ENCODE results near the gene LDAH.
"Not testable (repeated sequence)": the region's sequence is repeated elsewhere in the genome, so short reads cannot be mapped to it uniquely, and the experiment has no call there.

LDAH gene

DNA sequence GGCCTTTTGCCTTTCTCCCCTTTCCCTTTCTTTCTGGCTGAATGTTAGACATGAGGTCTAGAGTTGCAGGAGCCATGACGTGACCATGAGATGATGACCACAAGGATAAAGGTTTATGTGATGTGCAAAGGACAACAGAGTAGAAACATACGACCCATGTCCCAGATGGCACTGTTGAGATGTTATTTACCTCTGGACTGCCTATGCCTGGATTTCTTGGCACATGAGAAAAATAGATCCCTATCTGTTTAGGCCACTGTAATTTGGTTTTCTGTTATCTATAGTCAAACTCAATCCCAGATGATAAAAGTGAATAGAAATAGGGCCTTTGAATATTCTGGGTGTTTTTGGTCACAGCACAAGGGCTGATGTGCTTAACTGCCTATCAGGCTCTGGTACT lies 97.1 kb downstream of the LDAH start:
- H3K4me3 ChIP-seq, result no peak overlapping the region

DNA sequence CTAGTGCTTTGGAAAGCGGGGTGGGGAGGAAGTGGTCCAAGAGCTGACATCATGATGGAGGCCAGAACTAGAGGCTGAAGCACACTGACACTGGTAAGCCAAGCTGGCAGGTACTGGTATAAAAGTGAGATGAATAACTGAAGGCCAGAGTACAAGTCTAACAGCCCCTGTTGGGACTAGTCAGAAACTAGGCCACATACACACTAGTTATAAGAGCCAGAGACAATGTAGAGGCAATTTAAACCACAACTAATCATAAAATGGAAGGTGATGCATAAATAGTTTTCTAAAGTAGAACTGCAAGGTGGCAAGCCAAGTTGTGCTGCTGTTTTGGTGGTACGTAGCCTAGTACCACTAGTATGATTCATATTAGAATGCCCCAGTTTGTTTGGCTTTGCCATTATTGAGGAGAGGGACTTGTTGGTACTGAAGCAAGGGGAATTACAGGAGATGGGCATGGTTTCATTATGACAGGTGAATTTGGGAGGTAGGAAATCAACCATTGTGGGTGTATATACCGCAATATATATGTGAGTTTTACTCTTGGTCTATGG lies 98.3 kb downstream of the LDAH start:
- no peak overlapping the region for H3K4me3 ChIP-seq
- DNase-seq (ENCODE audit: low spot score in 2 of 2), result no peak
- H3K9me3 ChIP-seq, result no peaks in the 10 kb centered on the region
- no peaks in the 10 kb centered on the region for H3K27me3 ChIP-seq (ENCODE audit: low read depth)
- H3K4me1 ChIP-seq, result no peaks in the 10 kb centered on the region
- H3K36me3 ChIP-seq (replicated peaks), result no peaks in the 10 kb centered on the region; the same call in 1 of the 2 replicates
- in situ Hi-C loops (cut with MboI; ENCODE audit: low sequenced_read_pairs), result no loop called here

More for the DNA sequence above, 97.1 kb downstream of the LDAH start:
- H3K4me1 ChIP-seq, result no peaks in the 10 kb centered on the region
- H3K36me3 ChIP-seq (replicated peaks), result no peaks in the 10 kb centered on the region; the same call in 1 of the 2 replicates
- H3K27me3 ChIP-seq (ENCODE audit: low read depth), result no peaks in the 10 kb centered on the region
- no peaks in the 10 kb centered on the region for H3K9me3 ChIP-seq
- in situ Hi-C loops (cut with MboI; ENCODE audit: low sequenced_read_pairs), result no loop called here
- DNase-seq (ENCODE audit: low spot score in 2 of 2), result no peak

DNA sequence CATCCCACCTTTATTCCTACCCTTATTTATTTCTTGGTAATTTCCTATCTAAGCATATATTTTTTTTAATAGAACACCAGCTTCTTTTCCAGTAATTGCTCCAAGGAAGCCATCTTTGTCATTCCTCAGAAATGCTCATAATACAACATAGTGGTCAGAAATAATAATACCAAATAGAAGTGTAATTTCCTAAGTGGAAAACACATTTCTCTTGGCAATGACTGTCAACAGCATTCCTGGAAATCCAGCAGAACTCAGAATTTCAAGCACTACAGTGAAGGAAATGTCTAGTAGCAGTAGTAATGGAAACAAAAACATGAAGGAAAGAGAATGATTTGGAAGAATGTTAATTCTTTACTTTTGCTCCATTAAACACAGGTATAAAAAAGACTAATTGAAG lies 99.4 kb downstream of the LDAH start:
- no peaks in the 10 kb centered on the region for H3K4me1 ChIP-seq
- H3K9me3 ChIP-seq, result no peaks in the 10 kb centered on the region
- in situ Hi-C loops (cut with MboI; ENCODE audit: low sequenced_read_pairs), result no loop called here
- no peaks in the 10 kb centered on the region; the same call in 1 of the 2 replicates for H3K36me3 ChIP-seq (replicated peaks)
- H3K27me3 ChIP-seq (ENCODE audit: low read depth), result no peaks in the 10 kb centered on the region
- no peak for DNase-seq (ENCODE audit: low spot score in 2 of 2)
- no peak overlapping the region for H3K4me3 ChIP-seq

DNA sequence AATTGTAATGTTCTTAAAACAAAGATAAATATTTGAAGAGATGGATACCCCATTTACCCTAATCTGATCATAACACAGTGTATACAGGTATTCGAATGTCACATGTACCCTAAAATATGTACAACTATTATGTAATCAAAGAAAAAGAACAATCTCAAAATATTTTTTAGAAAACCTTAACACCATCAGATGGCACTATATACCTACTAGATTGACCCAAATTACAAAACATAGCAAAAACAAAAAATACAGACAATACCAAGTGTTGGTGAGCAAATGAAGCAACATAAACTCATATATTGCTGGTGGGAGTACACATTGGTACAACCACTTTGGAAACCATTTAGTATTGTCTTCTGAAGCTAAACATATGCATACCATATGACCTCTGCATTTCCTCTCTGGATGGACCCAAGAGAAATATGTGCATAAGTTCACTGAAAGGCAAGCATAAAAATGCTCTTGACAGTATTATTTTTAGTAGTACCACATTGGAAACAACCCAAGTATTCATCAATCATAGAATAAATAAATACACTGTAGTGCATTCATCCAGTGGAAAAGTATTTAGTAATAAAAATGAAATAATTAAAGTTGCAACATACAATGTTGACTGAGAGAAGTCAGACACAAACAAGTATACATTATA lies 100.2 kb downstream of the LDAH start:
- H3K9me3 ChIP-seq, result no peaks in the 10 kb centered on the region
- in situ Hi-C loops (cut with MboI; ENCODE audit: low sequenced_read_pairs), result no loop called here
- no peaks in the 10 kb centered on the region for H3K27me3 ChIP-seq (ENCODE audit: low read depth)
- no peak for DNase-seq (ENCODE audit: low spot score in 2 of 2)
- H3K4me3 ChIP-seq, result no peak overlapping the region
- H3K36me3 ChIP-seq (replicated peaks), result no peaks in the 10 kb centered on the region; the same call in 1 of the 2 replicates
- no peaks in the 10 kb centered on the region for H3K4me1 ChIP-seq

DNA sequence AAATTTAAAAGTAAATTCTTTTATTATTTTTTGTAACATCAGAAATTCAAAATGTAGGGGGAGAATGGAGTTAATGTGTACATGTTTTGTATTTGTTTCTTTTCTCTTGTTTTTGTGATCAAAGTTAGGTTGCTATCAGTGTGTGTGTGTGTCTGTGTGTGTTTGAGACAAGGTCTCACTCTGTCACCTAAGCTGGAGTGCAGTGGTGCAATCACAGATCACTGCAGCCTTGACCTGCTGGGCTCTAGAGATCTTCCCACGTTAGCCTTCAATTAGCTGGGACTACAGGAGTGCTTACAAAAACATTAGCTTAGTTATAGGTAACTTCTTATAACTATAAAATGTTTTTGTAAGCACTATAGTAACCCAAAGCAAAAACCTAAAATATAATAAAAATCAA lies 105.3 kb downstream of the LDAH start:
- in situ Hi-C loops (cut with MboI; ENCODE audit: low sequenced_read_pairs), result no loop called here
- no peak overlapping the region for H3K4me3 ChIP-seq
- DNase-seq (ENCODE audit: low spot score in 2 of 2), result no peak

DNA sequence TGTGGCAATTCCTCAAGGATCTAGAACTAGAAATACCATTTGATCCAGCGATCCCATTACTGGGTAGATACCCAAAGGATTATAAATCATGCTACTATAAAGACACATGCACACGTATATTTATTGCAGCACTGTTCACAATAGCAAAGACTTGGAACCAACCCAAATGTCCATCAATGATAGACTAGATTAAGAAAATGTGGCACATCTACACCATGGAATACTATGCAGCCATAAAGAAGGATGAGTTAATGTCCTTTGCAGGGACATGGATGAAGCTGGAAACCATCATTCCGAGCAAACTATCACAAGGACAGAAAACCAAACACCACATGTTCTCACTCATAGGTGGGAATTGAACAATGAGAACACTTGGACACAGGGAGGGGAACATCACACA lies 106.7 kb downstream of the LDAH start:
- H3K4me1 ChIP-seq; H3K4me3 ChIP-seq; H3K9me3 ChIP-seq; H3K27me3 ChIP-seq (ENCODE audit: low read depth); in situ Hi-C loops (cut with MboI; ENCODE audit: low sequenced_read_pairs); DNase-seq (ENCODE audit: low spot score in 2 of 2); H3K36me3 ChIP-seq (replicated peaks): not testable (repeated sequence)

More for the DNA sequence above, 105.3 kb downstream of the LDAH start:
- Histone ChIP-seq H3K36me3 (replicated peaks) (no peaks in the 10 kb centered on the region), H3K9me3 (no peaks in the 10 kb centered on the region), H3K27me3 (ENCODE audit: low read depth) (no peaks in the 10 kb centered on the region), H3K4me1 (no peaks in the 10 kb centered on the region)

DNA sequence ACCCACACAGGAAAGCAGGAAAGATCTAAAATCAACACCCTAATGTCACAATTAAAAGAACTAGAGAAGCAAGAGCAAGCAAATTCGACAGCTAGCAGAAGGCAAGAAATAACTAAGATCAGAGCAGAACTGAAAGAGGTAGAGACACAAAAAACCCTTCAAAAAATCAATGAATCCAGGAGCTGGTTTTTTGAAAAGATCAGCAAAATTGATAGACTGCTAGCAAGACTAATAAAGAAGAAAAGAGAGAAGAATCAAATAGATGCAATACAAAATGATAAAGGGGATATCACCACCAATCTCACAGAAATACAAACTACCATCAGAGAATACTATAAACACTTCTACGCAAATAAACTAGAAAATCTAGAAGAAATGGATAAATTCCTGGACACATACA lies 108.5 kb downstream of the LDAH start:
- DNase-seq (ENCODE audit: low spot score in 2 of 2); H3K4me3 ChIP-seq; H3K9me3 ChIP-seq; H3K36me3 ChIP-seq (replicated peaks); H3K27me3 ChIP-seq (ENCODE audit: low read depth); H3K4me1 ChIP-seq; in situ Hi-C loops (cut with MboI; ENCODE audit: low sequenced_read_pairs): not testable (repeated sequence)

DNA sequence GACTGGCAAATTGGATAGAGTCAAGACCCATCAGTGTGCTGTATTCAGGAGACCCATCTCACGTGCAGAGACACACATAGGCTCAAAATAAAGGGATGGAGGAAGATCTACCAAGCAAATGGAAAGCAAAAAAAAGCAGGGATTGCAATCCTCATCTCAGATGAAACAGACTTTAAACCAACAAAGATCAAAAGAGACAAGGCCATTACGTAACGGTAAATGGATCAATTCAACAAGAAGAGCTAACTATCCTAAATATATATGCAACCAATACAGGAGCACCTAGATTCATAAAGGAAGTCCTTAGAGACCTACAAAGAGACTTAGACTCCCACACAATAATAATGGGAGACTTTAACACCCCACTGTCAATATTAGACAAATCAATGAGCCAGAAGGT lies 109.3 kb downstream of the LDAH start:
- H3K9me3 ChIP-seq; H3K36me3 ChIP-seq (replicated peaks); in situ Hi-C loops (cut with MboI; ENCODE audit: low sequenced_read_pairs); H3K4me1 ChIP-seq; H3K27me3 ChIP-seq (ENCODE audit: low read depth); DNase-seq (ENCODE audit: low spot score in 2 of 2); H3K4me3 ChIP-seq: not testable (repeated sequence)

DNA sequence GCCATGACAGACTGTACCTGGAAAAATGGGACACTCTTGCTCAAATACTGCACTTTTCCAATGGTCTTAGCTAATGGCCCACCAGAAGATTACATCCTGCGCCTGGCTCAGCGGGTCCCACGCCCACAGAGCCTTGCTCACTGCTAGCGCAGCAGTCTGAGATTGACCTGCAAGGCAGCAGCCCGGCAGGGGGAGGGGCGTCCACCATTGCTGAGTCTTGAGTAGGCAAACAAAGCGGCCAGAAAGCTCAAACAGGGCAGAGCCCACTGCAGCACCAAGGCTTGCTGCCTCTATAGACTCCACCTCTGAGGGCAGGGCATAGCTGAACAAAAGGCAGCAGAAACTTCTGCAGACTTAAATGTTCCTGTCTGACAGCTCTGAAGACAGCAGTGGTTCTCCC lies 111.3 kb downstream of the LDAH start:
- DNase-seq (ENCODE audit: low spot score in 2 of 2); H3K27me3 ChIP-seq (ENCODE audit: low read depth); in situ Hi-C loops (cut with MboI; ENCODE audit: low sequenced_read_pairs); H3K36me3 ChIP-seq (replicated peaks); H3K4me3 ChIP-seq; H3K4me1 ChIP-seq; H3K9me3 ChIP-seq: not testable (repeated sequence)

DNA sequence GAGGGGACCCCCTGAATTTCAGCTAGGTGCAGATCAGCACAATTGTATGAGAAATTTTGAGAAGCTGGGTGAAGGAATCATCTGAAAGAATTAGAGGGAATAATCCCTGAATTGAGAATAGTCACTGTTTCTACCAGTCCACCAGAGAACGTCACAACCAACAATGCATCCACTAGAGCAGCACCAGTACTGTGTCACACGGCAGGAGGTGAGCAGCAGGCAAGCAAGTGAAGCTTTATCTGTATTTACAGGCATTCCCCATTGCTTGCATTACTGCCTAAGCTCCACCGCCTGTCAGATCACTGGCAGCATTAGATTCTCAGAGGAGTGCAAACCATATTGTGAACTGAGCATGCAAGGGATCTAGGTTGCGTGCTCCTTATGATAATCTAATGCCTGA lies 115.3 kb downstream of the LDAH start:
- in situ Hi-C loops (cut with MboI; ENCODE audit: low sequenced_read_pairs), result no loop called here
- Histone ChIP-seq H3K36me3 (replicated peaks) (no peaks in the 10 kb centered on the region), H3K4me3 (no peak overlapping the region), H3K27me3 (ENCODE audit: low read depth) (no peaks in the 10 kb centered on the region), H3K9me3 (no peaks in the 10 kb centered on the region), H3K4me1 (no peaks in the 10 kb centered on the region)
- DNase-seq (ENCODE audit: low spot score in 2 of 2), result no peak

DNA sequence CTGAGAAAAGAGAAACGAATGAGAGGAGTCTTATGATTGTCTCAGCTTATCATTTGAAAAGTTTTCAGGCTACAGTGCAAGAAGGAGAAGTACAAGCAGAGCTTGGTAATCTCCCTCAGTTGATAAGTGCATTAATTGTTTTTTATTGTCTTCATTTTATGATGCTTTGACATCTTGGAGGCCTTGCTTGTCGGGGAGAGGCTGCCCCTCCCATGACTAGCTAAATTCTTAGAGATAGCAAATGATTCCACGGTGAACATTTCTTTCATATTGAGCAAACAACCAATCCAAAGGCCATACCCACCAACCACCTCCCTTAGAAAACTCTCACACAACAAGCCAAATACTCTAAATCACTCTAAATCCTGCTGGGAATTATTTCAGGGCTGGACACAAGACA lies 116.1 kb downstream of the LDAH start:
- no peaks in the 10 kb centered on the region for H3K36me3 ChIP-seq (replicated peaks)
- H3K4me3 ChIP-seq, result no peak overlapping the region
- H3K9me3 ChIP-seq, result no peaks in the 10 kb centered on the region
- no peak for DNase-seq (ENCODE audit: low spot score in 2 of 2)
- H3K27me3 ChIP-seq (ENCODE audit: low read depth), result no peaks in the 10 kb centered on the region
- in situ Hi-C loops (cut with MboI; ENCODE audit: low sequenced_read_pairs), result no loop called here
- no peaks in the 10 kb centered on the region for H3K4me1 ChIP-seq

DNA sequence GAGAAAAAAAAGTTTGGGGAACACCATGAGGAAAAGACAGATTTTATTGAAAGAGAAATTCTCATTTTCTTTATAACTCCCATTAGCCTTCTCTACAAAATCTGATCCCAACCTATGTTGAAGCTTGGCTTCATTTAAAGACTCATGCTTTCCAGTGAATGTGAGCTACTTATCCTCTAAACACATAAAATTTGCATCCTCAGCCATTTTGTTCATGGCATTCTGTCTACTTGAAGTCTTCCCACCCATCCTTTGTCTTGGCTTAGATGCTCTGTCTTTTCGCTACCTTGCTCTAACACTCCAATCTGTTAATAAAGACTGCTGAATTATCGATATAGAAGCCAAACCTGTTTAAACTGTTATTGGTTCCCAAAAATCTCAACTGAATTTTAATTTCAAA lies 116.7 kb downstream of the LDAH start:
- in situ Hi-C loops (cut with MboI; ENCODE audit: low sequenced_read_pairs), result no loop called here
- Histone ChIP-seq H3K4me3 (no peak overlapping the region), H3K9me3 (no peaks in the 10 kb centered on the region)

DNA sequence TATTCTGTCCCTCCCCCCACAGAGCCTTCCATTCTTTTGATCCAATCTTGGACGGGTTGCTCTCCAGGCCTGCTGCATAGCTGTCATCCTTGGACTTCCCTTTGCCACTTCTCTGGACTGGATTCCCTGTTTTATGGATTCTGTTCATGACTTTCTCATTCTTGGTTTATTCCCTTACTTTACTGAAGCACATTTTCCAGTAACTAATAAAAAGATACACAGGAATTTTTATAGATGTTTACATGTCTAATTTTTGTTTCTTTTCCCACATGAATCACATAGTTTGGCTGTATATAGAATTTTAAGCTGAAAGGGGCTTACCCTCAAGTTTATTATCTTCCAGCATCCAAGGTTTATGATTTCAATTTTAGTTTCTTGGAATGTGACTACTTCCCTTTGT lies 118.0 kb downstream of the LDAH start:
- no peaks in the 10 kb centered on the region for H3K36me3 ChIP-seq (replicated peaks)
- no peak for DNase-seq (ENCODE audit: low spot score in 2 of 2)
- in situ Hi-C loops (cut with MboI; ENCODE audit: low sequenced_read_pairs), result no loop called here

More for the DNA sequence above, 116.7 kb downstream of the LDAH start:
- Histone ChIP-seq H3K27me3 (ENCODE audit: low read depth) (no peaks in the 10 kb centered on the region), H3K36me3 (replicated peaks) (no peaks in the 10 kb centered on the region), H3K4me1 (no peaks in the 10 kb centered on the region)
- DNase-seq (ENCODE audit: low spot score in 2 of 2), result no peak

DNA sequence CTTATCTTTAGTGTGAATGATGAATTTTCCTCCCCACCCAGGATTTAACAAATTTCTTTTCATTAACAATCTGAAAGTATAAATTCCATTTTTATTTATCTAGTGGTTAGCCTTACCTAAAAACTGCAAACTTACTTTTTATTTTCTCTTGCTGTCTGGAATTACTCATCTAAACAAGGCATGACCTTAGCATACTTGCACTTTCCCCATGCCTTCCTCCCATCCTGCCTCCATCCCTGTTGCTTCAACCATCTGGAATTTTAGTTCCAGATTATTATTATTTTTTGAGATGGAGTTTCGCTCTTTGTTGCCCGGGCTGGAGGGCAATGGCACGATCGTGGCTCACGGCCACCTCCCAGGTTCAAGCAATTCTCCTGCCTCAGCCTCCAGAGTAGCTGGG lies 120.3 kb downstream of the LDAH start:
- 0 out of 2 replicates have a peak, but pooled peaks cover 4% of the 10 kb centered on the region for H3K36me3 ChIP-seq (replicated peaks)
- no peaks in the 10 kb centered on the region for H3K27me3 ChIP-seq (ENCODE audit: low read depth)
- H3K4me1 ChIP-seq, result no peaks in the 10 kb centered on the region
- DNase-seq (ENCODE audit: low spot score in 2 of 2), result no peak
- no peak overlapping the region for H3K4me3 ChIP-seq
- in situ Hi-C loops (cut with MboI; ENCODE audit: low sequenced_read_pairs), result no loop called here
- H3K9me3 ChIP-seq, result no peaks in the 10 kb centered on the region

More for the DNA sequence above, 118.0 kb downstream of the LDAH start:
- Histone ChIP-seq H3K4me3 (no peak overlapping the region), H3K9me3 (no peaks in the 10 kb centered on the region), H3K27me3 (ENCODE audit: low read depth) (no peaks in the 10 kb centered on the region), H3K4me1 (no peaks in the 10 kb centered on the region)
